BE2C (cell line): ENCODE data around the gene SFRP5.

Source experiments
- DNase-seq: peaks from one replicate; pipeline ENCODE4 v3.0.0-alpha.2; 2020
- H3K27me3 ChIP-seq: fragments of 250-450 bp; sonication (Bioruptor Pico); 2 replicates; pipeline ENCODE4 v1.5.1; 2020; ENCODE audit warnings: mild to moderate bottlenecking
- H3K36me3 ChIP-seq: fragments of 250-450 bp; sonication (Bioruptor Pico); 2 replicates; pipeline ENCODE4 v1.5.1; 2020; ENCODE audit warnings: mild to moderate bottlenecking
- H3K4me1 ChIP-seq: fragments of 250-450 bp; sonication (Bioruptor Pico); 2 replicates; pipeline ENCODE4 v1.5.1; 2020
- H3K4me3 ChIP-seq: 2 replicates; pipeline ENCODE4 v1.5.1; 2011; ENCODE audit warnings: low read depth, low read length
- H3K9me3 ChIP-seq: fragments of 250-450 bp; sonication (Bioruptor Pico); 2 replicates; pipeline ENCODE4 v1.5.1; 2020
- CTCF ChIP-seq: IDR thresholded peaks from 2 replicates; pipeline ENCODE4 v1.5.1; 2012; ENCODE audit warnings: mild to moderate bottlenecking, low read depth, low read length

SFRP5 gene

GRCh38 chr10:97782455-97783228 is 10.8 kb upstream of the SFRP5 start:
- no peak for TF ChIP-seq CTCF
- Histone ChIP-seq H3K4me3 (no peak overlapping the region), H3K9me3 (no peaks in the 10 kb centered on the region), H3K36me3 (no peaks in the 10 kb centered on the region), H3K27me3 (peaks cover under 1% of the 10 kb centered on the region), H3K4me1 (no peaks in the 10 kb centered on the region)
- no peak for DNase-seq

DNA sequence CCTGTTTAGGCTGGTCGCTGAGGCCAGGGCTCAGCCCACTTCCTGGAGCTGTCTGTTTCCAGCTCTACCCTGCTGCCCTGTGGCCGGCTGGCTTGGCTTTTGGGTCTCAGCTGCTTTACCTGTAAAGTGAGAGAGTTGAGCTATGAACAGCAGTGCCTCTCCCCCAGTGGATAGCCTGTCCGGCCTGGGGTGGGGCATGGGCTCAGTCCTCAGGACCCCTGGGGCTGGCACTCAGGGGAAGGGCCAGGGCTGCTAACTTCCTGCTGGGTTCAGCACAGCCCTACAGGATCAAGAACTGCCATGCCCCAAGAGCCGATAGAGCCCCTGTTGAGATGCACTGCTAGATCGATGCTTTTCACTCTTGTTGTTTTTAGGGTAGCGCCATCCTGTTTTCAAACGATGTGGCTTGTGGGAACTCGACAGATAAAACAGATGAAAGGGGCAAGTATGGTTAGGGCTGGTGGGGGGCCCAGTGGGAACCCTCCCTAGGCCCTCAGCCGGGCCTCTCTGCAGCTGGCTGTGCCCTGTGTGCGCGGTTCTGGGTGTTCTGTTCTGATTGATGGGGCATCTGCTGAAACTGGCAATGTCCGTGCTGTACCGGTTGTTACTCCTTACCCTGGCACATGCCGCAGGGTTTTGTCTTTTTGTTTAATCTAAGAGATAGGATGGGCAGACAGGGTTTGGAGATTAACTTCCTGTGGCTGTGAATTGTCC is 10.0 kb upstream of the SFRP5 start:
- Histone ChIP-seq H3K9me3 (no peaks in the 10 kb centered on the region), H3K4me1 (no peaks in the 10 kb centered on the region), H3K4me3 (no peak overlapping the region), H3K36me3 (no peaks in the 10 kb centered on the region), H3K27me3 (no peaks in the 10 kb centered on the region)
- no peak for DNase-seq
- TF ChIP-seq CTCF = no peak

- H3K9me3 ChIP-seq = no peaks in the 10 kb centered on the region
- H3K36me3 ChIP-seq = no peaks in the 10 kb centered on the region
- H3K27me3 ChIP-seq = no peaks in the 10 kb centered on the region
- TF ChIP-seq CTCF = no peak
- no peaks in the 10 kb centered on the region for H3K4me1 ChIP-seq
- no peak overlapping the region for H3K4me3 ChIP-seq
- DNase-seq = no peak
Observed at GRCh38 chr10:97780841-97781617, 9.2 kb upstream of the SFRP5 start.

- no peaks in the 10 kb centered on the region for H3K9me3 ChIP-seq
- no peaks in the 10 kb centered on the region for H3K36me3 ChIP-seq
- H3K27me3 ChIP-seq = no peaks in the 10 kb centered on the region
- TF ChIP-seq CTCF = no peak
- no peak for DNase-seq
- H3K4me3 ChIP-seq = no peak overlapping the region
- no peaks in the 10 kb centered on the region for H3K4me1 ChIP-seq
Observed at GRCh38 chr10:97779975-97780374, 8.2 kb upstream of the SFRP5 start.

DNA sequence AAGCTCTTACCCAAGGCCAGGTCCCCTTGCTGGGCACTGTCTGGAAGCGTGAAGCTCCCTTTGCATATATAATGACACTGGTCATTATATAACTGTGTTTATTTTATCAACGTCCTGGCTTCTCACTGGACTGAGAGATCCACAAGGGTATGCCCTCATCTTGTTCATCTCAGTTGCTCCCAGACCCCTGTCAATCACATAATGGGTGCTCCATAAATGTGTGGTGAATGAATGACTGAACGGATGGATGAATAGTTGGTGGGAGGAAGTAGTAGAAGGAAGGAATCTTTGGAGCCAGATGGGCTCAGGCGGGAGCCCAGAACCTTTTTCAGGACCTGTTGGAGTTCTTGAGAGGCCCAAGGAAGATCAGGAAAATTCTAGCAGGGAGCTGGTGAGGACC is 7.7 kb upstream of the SFRP5 start:
- H3K27me3 ChIP-seq = no peaks in the 10 kb centered on the region
- H3K4me3 ChIP-seq = no peak overlapping the region
- no peaks in the 10 kb centered on the region for H3K4me1 ChIP-seq
- no peak for TF ChIP-seq CTCF
- no peaks in the 10 kb centered on the region for H3K9me3 ChIP-seq
- H3K36me3 ChIP-seq = no peaks in the 10 kb centered on the region
- no peak for DNase-seq
